HG03025 (cell line): ENCODE data around the gene KIF17.
"Not testable (repeated sequence)": the region's sequence is repeated elsewhere in the genome, so short reads cannot be mapped to it uniquely, and the experiment has no call there.

Experiments used
- ATAC-seq: cut with Tn5 transposase; IDR thresholded peaks from one replicate; pipeline ENCODE4 v1.9.1; 2021; ENCODE audit warnings: mild to moderate bottlenecking, moderate library complexity; ENCODE audit not compliant: unreplicated experiment, low FRiP score

The KIF17 gene

DNA sequence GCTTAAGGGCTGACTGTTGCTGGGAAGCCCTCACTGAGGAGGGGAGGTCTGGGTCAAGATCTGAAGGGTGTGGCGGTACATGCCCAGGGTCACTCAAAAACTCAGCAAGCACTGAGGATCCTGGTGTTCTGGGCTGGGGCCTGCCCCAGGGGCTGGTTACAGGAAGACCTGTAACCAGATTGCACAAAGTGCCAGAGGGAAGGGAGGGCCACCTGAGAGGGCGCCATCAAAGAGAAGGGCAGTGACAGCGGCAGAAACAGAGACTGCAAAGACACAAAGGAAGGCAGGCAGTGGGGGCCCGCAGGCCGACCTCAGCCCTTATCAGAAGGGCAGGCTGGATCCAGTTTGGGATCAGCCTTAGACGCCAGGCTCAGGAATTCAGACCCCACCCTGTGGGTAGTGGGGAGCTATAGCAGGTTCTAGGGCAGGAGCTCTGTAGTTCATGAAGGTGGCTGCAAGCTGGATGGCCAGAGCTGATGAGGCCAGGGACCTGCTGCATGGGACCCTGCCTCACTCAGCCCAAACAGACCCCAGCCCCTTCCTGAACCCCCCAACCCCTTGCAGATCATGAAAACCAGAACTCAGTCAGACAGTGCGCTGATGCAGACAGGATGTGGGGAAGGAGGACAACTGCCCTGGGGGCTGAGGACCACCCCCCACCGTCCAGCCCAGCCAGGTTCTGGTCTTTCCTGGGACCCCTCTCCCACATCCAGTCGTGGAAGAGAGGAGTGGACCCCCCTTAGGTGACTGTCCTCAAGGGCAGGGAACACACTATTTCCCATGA is 10.8 kb upstream of the KIF17 start:
- ATAC-seq = no peak

DNA sequence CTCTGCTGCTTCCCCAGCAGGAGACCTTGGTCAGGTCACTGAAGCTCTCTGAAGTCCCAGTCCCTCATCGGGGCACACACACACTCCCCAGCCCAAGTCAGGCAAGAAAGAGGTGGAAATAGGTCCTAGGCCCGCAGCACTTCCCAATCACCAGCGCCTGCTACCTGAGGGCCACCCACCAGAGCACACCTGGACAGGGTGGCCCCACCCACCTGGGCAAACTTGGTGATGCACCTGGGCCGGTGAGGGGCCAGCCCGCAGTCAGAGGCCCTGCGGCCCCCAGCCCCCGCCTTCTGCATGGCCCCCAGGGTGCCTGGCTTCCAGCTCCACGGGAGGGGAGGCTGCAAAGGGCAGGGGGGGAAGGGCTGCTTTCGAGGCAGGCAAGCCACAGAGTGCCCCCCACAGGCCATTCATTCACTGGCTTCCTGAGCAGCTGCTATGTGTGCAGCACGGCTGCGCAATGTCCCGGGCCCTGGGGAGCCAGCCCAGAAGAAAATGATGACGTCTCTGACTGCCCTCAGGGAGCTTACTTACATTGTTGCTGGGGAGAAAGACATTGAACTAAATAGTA is 10.0 kb upstream of the KIF17 start:
- ATAC-seq = no peak

DNA sequence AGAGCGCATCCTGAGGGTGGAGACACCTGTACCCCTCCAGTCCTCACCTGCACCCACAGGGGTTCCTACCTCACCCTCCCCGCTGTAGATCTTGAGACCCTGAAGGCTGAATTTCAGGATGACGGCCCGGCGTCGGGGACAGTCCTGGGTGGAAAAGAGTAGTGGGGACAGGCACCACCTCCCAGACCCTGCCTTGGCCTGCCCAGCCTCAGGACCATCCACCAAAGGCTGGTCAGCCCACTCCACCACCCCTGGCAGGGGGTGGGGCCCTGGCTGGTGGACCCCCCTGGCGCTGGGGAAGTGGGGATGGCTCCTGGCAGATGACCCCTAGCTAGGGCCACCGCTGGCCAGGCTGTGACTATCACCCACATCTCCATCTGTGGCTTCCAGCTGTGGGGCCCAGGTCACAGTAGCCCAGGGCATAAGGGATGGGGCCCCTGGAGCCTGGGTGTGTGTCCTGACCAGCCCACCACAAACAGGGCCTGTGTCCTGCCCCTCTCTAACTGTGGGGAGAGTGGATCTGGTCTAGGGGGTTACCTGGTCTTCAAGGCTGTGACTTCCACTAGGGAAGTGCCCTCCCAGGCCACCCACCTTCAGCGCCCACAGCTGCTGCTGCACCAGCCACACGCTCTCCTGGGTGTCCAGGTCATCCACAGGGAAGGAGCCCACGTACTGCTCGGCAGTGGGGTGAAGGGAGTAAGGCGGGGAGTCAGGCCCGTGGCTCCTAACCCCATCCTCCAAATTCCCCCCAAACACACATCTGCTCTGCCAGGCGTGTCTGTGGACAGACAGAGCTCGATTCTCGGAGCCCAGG is 9.3 kb upstream of the KIF17 start:
- no peak for ATAC-seq

- no peak for ATAC-seq
Observed at GRCh38 chr1:20726118-20726911, 8.5 kb upstream of the KIF17 start.

GRCh38 chr1:20725189-20726117 is 7.6 kb upstream of the KIF17 start:
- ATAC-seq = no peak

DNA sequence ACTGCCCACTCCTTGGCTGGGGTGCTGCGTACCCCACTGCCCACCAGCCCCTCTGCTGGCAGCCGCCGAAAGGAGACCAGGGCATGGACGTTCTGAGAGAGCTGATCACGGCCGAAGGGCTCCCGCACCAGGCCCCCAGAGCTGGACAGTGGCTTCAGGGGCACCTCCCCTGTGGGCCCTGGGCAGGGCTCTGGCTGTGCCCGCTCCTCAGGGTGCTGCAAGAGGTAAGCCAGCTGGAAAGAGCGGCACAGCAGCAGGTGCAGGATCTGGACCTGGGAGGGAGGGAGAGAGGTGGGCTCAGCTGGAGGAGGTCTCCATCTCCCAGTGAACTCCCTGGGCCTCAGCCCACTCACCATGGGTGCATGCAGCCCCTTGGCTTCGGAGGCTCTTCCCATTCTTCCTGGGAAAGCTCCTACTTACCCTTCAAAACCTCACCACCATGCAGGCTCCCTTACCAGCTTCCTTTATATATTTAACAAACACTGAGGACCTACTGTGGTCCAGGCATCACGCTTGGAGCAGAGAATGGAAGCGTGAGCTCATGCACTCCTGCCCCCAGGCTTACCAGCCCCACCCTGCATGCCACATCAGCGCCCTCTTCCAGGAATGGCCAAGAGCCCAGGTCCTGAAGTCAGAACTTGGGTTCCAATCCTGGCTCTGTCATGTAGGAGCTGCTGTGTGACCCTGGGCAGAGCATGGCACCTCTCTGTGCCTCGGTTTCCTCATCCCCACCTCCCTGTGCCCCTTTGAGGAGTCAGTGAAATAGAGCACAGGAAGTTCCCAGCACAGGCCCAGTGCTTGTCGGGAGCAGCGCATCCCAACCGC is 6.8 kb upstream of the KIF17 start:
- ATAC-seq = no peak

DNA sequence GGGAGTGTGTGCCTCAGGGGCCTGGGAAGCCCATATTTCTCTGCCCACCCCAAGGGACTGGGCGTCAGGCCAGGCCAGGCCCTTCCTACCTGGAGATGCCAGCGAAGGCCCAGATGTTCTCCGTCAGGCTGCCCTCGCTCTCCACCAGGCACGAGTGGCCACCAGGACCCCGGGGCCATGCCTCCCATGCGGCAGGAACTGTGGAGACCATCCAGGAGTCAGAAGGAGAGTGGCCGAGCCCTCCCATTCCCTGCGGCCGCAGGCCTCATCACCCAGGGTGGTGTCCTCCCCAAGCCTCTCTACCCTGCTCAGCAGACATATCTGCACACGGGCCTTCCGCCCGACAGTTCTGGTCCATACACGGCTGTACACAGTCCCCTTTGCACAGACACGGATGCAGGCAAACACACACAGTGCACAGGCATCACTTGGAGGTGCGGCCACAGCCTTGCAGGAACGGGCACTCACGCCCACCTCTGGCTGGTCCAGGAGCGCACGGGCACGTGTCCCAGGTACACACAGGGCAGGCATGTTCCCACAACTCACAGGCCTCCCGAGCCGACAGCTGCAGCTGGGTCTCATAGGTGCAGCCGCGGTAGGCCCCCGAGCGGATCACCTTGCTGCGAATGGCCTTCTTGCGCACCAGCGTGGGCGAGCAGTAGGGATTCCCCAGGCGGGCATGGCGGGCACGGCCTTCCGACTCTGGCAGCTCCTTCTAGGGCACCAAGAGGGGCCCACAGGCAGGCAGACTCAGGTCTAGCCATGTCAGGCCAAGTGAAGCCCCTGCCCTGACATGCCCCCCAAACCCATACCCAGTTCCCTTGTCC is 5.9 kb upstream of the KIF17 start:
- no peak for ATAC-seq

- ATAC-seq = no peak
Observed at GRCh38 chr1:20723159-20723536, 5.3 kb upstream of the KIF17 start.

GRCh38 chr1:20721117-20722061 is 3.6 kb upstream of the KIF17 start:
- ATAC-seq = no peak

DNA sequence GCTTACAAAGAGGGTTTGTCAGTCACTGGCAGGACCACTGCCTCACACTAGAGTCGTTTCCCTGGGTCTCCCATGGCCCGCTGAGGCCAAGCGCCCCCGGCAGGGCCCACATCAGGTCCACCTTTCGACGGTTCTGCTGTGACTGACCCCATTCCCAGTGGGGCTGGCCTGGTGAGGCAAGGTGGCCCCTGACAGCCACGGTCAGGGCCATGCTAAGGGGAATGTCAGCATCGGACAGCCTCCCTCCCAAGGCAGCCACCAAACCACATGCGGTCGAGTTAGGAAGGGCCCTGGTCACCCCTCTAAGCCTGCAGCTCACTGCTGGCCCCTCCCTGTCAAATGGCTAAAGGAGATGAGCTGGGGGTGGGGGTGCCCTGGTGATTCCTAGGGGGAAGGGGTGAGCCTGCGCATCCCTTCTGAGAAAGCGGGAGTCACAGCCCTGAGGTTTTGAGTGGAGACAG is 2.9 kb upstream of the KIF17 start:
- ATAC-seq = no peak

GRCh38 chr1:20719871-20720620 is 2.2 kb upstream of the KIF17 start:
- no peak for ATAC-seq

- ATAC-seq = no peak
Observed at GRCh38 chr1:20719261-20719660, 1.5 kb upstream of the KIF17 start.

DNA sequence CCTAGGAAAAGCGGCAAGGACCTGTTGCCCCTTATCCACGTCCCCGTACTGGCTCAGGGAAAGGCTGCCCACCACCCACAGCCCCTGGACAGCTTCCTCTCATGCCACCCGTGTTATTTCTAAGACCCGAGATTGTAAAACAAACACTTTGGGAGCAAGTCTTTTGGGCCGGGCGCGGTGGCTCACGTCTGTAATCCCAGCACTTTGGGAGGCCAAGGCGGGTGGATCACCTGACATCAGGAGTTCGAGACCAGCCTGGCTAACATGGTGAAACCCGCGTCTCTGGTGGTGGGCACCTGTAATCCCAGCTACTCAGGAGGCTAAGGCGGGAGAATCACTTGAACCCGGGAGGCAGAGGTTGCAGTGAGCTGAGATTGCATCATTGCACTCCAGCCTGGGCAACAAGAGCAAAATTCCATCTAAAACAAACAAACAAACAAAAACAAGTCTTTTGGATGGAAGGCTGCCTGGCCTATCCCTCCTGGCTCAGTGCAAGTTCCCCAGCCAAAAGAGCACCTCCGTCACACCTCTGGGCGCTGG is 606 bp upstream of the KIF17 start:
- ATAC-seq = not testable (repeated sequence)

DNA sequence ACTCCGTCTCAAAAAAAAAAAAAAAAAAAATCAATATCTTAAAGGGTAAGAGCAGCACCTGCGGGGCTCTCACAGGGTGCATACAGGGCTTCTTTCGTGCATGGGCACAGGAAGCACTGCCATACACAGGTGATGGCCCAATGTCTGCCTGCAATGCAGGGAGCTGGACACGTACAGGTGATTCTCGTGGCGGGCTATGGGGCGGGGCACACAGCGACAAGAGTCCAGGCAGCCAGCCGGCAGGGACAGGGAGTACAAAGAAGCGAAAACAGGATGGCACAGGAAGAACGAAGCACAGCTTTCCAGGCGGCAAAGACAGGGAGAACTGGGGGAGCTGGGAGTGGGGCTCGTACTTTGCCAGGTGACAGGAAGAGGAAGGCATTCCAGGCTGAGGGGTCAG is 1.6 kb downstream of the KIF17 start:
- no peak for ATAC-seq

DNA sequence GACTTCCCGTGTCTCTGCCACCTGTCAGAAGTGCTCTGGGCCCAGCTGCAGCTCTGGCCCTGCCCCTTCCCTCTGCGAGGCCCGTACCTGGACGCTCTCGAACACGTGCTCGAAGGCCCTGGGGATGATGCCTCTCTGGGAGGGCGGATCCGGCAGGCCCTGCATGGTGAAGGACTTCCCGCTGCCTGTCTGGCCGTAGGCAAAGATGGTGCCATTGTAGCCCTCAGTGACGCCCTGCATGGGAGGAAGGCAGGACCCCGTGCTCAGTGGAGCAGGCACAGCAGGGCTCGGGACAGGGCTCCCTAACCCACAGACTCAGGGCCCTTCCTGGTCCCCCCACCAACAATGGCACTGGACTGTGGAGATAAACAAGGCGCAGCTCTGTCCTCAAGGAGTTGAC is 2.4 kb downstream of the KIF17 start:
- no peak for ATAC-seq

DNA sequence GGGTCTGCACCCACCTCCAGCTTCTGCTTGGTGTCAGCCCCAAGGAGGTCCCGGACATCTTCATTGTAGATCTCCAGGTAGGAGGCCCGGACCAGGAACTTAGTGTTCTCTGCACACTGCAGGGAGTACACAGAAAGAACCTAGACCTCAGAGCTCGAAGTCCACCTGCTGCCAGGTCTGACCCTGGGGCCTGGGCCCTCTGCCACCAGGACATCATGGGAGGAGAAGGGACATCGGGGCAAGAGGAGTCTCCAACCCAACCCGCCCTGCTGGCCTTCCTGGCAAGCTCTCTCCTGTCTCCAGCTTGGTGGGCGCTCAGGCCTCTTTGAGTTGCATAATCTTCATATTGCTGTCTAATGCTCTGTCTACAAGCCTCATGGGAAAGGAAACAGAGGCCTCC is 4.4 kb downstream of the KIF17 start:
- ATAC-seq = no peak
